Measurements from ENCODE around the gene ATP6V1A.
"Not testable (repeated sequence)": the region's sequence is repeated elsewhere in the genome, so short reads cannot be mapped to it uniquely, and the experiment has no call there.

Gene ATP6V1A

DNA sequence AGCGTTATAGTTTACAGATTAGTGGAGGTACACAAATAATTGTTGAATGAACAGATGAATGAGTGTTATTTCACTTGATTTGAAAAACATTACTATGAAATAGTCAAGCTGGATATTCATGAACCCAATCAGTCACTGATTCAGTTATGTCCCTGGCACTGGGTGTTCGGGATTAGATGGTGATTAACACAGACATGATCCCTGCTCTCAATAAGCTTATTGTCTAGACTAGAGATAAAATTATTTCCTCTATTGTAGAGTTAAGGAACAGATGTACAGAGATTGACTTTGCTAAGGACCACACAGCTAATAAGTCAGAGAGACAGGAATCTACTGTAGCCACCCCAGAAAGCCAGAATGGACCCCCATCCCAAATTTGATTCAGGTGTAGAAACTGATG lies 92.7 kb downstream of the ATP6V1A start:
- TF ChIP-seq, protein P1, sequence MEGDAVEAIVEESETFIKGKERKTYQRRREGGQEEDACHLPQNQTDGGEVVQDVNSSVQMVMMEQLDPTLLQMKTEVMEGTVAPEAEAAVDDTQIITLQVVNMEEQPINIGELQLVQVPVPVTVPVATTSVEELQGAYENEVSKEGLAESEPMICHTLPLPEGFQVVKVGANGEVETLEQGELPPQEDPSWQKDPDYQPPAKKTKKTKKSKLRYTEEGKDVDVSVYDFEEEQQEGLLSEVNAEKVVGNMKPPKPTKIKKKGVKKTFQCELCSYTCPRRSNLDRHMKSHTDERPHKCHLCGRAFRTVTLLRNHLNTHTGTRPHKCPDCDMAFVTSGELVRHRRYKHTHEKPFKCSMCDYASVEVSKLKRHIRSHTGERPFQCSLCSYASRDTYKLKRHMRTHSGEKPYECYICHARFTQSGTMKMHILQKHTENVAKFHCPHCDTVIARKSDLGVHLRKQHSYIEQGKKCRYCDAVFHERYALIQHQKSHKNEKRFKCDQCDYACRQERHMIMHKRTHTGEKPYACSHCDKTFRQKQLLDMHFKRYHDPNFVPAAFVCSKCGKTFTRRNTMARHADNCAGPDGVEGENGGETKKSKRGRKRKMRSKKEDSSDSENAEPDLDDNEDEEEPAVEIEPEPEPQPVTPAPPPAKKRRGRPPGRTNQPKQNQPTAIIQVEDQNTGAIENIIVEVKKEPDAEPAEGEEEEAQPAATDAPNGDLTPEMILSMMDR (IDR thresholded peaks at IDR 0.05; ENCODE audit: borderline replicate concordance, control extremely low read depth, extremely low read depth, insufficient read depth, missing control alignments) = no peak
- in situ Hi-C loops (cut with MboI; ENCODE audit: low sequenced_read_pairs, unreplicated experiment) = no loop called here
- no peak for DNase-seq (ENCODE audit: low spot score)

DNA sequence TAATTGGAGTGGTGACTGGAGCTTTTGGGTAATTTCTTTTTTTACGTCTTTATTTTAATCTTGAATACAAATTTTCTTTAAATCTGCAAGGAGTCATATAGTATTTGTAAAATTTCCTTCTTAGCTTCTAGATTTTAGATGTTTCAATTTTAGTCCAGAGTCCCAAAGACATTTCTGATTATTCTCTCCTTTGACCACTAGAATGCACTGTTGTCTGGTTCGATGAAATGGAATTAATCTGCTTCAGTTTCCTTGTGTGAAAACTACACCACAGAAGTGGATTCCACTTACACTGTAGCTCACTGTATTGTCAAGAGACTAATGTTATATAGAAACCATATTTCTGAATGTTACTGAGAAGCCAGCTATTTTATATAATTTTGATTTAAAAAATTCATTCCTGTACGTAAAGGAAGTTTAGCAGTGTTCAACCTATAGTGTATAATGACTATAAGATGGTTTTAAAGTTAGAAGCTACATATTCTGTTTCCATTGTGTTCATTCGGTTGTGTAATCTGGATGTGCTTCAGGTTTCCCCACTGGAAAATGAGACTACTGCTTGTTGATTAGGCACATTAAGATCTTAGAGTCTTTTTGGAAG lies 97.9 kb downstream of the ATP6V1A start:
- peak; percentile 47 for DNase-seq (ENCODE audit: low spot score)
- in situ Hi-C loops (cut with MboI; ENCODE audit: low sequenced_read_pairs, unreplicated experiment) = loop anchor here (10.0 kb wide), 1 partner anchor 70 kb away; no protein-coding TSS in a partner anchor
- TF ChIP-seq, protein P1 (IDR thresholded peaks at IDR 0.05; ENCODE audit: borderline replicate concordance, control extremely low read depth, extremely low read depth, insufficient read depth, missing control alignments) = peak; percentile 26

DNA sequence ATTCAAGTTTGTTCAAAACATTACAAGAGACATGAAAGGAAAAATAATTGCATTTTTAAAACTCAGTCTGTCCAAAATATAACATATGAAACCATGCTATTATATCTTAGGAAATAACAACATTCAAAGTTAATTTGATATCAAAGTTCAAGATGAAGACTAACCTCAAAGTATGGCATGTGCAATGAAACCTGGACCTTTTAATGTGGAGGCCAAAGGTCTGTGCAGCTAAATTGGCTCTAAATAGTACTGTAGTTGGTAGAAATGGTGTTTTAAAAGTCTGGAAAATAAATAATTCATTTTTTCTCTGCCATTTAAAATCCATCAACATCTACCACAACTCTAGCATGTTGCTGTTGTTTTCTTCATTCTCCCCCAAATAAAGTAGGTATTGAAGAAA lies 100.4 kb downstream of the ATP6V1A start:
- no peak for DNase-seq (ENCODE audit: low spot score)
- in situ Hi-C loops (cut with MboI; ENCODE audit: low sequenced_read_pairs, unreplicated experiment) = loop anchor here (10.0 kb wide), 1 partner anchor 68 kb away; no protein-coding TSS in a partner anchor
- TF ChIP-seq, protein P1 (IDR thresholded peaks at IDR 0.05; ENCODE audit: borderline replicate concordance, control extremely low read depth, extremely low read depth, insufficient read depth, missing control alignments) = no peak

DNA sequence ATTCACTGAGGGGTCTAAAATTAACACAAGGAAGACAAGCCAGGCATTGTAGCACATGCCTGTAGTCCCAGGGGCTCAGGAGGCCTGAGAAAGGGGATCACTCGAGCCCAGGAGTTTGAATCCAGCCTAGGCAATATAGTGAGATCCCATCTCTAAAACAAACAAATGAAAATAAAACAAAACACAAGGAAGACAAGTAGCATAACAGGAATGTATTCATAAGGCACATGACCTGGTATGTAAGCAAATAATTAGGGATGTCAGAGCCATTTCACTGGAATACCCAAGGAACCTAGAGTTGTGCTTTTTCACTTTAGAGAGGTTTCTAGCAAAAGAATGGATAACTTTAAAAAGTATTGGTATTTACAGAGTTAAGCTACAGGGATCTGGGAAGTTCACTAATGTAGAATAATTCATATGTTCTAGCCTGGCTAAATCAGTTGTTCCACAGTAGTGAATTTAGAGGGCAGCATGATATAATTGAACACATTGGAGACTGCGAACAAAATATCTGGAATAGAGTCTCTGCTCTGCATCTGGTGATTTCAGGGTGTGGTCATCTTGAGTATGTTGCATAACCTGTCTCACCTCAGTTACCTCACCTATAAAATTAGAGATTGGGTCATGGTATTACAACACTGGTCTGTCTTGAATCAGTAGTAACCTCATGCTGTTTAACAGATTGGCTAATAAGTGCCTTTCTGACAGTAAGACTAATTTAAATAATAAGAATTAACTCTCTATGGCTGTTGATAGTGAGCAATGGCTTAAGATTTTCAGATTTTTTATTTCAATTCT lies 101.0 kb downstream of the ATP6V1A start:
- no peak for DNase-seq (ENCODE audit: low spot score)
- TF ChIP-seq, protein P1 (IDR thresholded peaks at IDR 0.05; ENCODE audit: borderline replicate concordance, control extremely low read depth, extremely low read depth, insufficient read depth, missing control alignments) = no peak
- in situ Hi-C loops (cut with MboI; ENCODE audit: low sequenced_read_pairs, unreplicated experiment) = loop anchor here (10.0 kb wide), 1 partner anchor 67 kb away; no protein-coding TSS in a partner anchor

DNA sequence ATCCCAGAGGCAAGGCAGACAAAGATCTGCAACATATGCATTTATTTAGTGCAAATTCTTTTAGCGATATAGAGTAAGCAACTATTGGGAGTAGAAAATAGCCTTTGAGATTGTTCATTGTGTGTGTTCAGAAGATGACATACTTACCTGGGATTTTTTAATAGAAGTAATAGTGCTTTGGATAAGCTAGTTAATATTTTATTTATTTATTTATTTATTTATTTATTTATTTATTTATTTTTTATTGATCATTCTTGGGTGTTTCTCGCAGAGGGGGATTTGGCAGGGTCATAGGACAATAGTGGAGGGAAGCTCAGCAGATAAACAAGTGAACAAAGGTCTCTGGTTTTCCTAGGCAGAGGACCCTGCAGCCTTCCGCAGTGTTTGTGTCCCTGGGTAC lies 102.2 kb downstream of the ATP6V1A start:
- in situ Hi-C loops (cut with MboI; ENCODE audit: low sequenced_read_pairs, unreplicated experiment) = loop anchor here (10.0 kb wide), 1 partner anchor 66 kb away; no protein-coding TSS in a partner anchor

DNA sequence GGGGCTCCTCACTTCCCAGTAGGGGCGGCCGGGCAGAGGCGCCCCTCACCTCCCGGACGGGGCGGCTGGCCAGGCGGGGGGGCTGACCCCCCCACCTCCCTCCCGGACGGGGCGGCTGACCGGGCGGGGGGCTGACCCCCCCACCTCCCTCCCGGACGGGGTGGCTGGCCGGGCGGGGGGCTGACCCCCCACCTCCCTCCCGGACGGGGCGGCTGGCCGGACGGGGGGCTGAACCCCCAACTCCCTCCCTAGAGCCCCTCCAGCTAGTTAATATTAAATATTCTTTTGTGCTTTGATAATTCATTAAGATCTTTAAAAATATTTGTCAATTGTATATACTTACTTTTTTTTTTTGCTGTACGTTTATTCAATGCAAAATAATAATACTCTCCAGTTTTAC lies 103.0 kb downstream of the ATP6V1A start:
- not testable (repeated sequence) for DNase-seq (ENCODE audit: low spot score)
- in situ Hi-C loops (cut with MboI; ENCODE audit: low sequenced_read_pairs, unreplicated experiment) = loop anchor here (10.0 kb wide), 1 partner anchor 65 kb away; no protein-coding TSS in a partner anchor

More for the DNA sequence above, 102.2 kb downstream of the ATP6V1A start:
- not testable (repeated sequence) for DNase-seq (ENCODE audit: low spot score)

DNA sequence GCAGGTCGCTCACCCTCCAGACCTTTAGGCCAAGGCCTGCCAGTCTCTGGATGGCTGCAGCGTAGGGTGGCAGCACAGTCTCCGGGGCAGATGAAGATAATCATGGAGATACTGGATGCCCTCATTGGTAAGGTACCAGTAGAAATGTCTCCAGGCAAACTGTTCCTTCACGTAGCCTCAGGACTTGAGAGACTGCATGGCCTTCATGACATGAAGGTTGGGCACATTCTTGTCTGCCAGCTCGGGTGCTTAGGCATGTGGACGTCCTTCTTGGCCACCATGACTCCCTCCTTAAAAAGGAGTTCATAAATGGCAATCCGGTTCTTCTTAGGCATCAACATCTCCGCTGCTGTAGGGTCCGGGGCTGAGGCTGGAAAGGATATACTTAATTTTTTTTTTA lies 103.6 kb downstream of the ATP6V1A start:
- in situ Hi-C loops (cut with MboI; ENCODE audit: low sequenced_read_pairs, unreplicated experiment) = not testable (repeated sequence)

DNA sequence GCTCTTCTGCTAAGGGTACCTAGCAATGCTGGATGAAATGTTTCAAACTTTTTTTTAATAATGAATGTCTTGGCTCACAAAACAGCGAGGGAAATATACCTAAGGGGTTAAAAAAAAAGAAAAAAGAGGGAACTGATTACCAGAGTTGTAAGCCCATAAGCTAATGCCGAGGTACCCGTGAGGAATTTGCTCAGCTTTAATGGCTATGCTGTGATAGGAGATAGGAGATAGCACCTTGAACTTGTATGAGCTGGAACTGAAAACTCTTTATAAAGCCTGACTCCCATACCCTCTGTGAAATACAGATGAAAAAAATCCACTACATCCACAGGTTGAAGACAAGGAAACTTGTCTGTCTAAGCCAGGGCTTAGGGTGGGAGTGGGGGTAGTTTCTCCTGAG lies 105.7 kb downstream of the ATP6V1A start:
- DNase-seq (ENCODE audit: low spot score) = no peak
- TF ChIP-seq, protein P1 (IDR thresholded peaks at IDR 0.05; ENCODE audit: borderline replicate concordance, control extremely low read depth, extremely low read depth, insufficient read depth, missing control alignments) = no peak
- in situ Hi-C loops (cut with MboI; ENCODE audit: low sequenced_read_pairs, unreplicated experiment) = no loop called here

More for the DNA sequence above, 103.6 kb downstream of the ATP6V1A start:
- DNase-seq (ENCODE audit: low spot score) = not testable (repeated sequence)
